ENCODE measurements around the gene ARSJ. TPM values are rescaled to one million over a fixed set of nuclear protein-coding genes. Genes with fewer than 3 reads are reported as not detected.

Gene ARSJ
- total RNA-seq, 5 donors from 2014 or later (not counting 1 experiment from before 2014, with no cell fraction given): 0.16 to 0.26 (median 0.20) TPM; not detected in 2

DNA sequence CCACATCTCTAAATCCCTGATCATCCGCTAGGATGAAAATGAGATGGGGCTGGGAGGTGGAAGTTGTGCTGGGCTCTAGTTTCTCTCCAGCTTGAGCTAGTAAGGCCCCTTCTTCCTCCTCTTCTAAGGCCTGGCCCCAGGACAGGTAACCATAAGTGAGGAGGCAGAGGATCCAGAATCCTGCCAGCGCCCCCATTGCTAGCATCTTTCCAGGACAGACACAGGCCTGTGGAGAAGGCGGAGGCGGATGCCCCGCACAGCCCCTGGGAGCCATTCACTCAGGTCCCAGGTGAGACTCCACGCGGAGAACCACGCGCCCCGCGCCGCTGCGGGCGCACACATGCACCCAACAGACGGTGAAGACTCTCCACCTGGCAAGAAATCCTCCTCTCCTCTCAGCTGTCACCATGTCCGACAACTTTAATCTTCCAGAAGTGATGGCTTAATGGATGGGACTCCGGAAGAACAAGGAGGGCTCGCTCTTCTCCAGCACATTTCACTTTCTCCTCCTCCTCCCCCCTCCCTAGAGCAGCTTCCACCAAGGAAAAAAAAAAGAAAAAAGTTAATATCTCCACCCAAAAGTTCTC is 793 bp downstream of the ARSJ start:
- no peaks in the 10 kb centered on the region for H3K36me3 Mint-ChIP-seq
- peaks cover 33 to 34% of the 10 kb centered on the region in 2 donors for H3K27me3 Mint-ChIP-seq
- WGBS (ENCODE audit: insufficient coverage): 90% methylated on average over 10 of the region's 18 CpGs
- Histone ChIP-seq H3K36me3 (ENCODE audit: control insufficient read depth in 2 of 2, extremely low read depth in 1 of 2, insufficient read depth in 1 of 2, low read length in 1 of 2) (no peaks in the 10 kb centered on the region), H3K27me3 (replicated peaks in 1 of 2; ENCODE audit: control insufficient read depth in 2 of 2, extremely low read depth in 1 of 2, insufficient read depth in 2 of 2, low read length in 1 of 2) (peaks cover 3 to 18% of the 10 kb centered on the region in 2 experiments), H3K4me1 (ENCODE audit: control insufficient read depth in 1 of 2, extremely low read depth in 1 of 2, insufficient read depth in 2 of 2, low read length in 2 of 2) (peaks cover 5 to 15% of the 10 kb centered on the region in 2 experiments), H3K27ac (ENCODE audit: low read length) (no peak overlapping the region), H3K4me3 (ENCODE audit: control insufficient read depth in 1 of 2, extremely low read depth in 1 of 2, low read length in 1 of 2) (peak overlapping the region; percentile 50 to 81), H3K9me3 (peaks cover 4% of the 10 kb centered on the region)
- no peak for DNase-seq
- ChIA-PET CTCF (no interaction called here), POLR2A (interaction anchor here in 1 of 2 donors (0.5 kb wide), 1 partner anchor 172 kb away, joined by 3 read pairs; no protein-coding TSS in a partner anchor)
- no peak for ATAC-seq (replicated peaks in 1 of 4)
- no peak overlapping the region for H3K27ac Mint-ChIP-seq
- H3K4me3 Mint-ChIP-seq: peak overlapping the region; percentile 75 to 81 (median 79)
- peaks cover 20 to 29% (median 25%) of the 10 kb centered on the region in 3 donors for H3K4me1 Mint-ChIP-seq
- peaks cover 0 to 9% (median 4%) of the 10 kb centered on the region in 3 donors for H3K9me3 Mint-ChIP-seq

DNA sequence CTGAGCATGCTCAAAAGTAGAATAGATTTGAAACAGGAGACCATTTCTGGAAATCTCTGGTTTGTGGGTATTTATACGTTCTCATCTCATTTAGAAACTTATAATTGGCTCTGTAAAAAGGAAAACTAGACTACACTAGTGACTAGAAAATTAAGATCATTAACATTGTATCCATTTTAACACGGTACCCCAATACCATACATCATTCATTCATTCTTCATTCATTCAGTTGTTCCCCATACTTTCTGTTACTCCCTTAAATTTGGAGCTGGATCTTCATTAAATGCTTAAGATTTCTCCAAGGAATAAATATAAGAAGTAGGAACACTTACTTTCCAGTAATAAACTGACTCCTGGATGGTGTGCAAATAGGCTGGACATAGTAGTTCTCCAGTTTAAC is 1.3 kb downstream of the ARSJ start:
- Mint-ChIP-seq H3K4me3 (no peak overlapping the region), H3K27me3 (peaks cover 33 to 34% of the 10 kb centered on the region in 2 donors)

DNA sequence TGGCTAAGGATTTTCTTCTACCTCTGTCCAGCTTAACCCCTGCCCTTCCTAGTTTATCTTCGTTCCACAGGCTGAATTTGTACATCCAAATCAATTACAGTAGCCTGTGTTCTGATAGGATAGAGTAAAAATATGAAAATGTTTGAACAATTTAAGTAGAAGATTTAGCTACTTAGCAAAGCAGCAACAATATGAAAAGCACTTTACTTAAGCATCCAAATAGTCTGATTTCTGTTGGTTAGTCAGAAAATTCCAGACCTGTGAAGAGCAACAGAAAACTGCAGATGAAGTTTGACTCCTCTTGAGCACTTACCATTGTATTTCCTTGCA is 2.0 kb downstream of the ARSJ start:
- Mint-ChIP-seq H3K36me3 (no peaks in the 10 kb centered on the region), H3K4me3 (no peak overlapping the region), H3K4me1 (peaks cover 20 to 29% (median 25%) of the 10 kb centered on the region in 3 donors), H3K9me3 (peaks cover 0 to 10% (median 4%) of the 10 kb centered on the region in 3 donors), H3K27ac (no peak overlapping the region), H3K27me3 (peaks cover 32 to 33% of the 10 kb centered on the region in 2 donors)
- DNase-seq: no peak
- no peak overlapping the region for H3K4me3 ChIP-seq (ENCODE audit: control insufficient read depth in 1 of 2, extremely low read depth in 1 of 2, low read length in 1 of 2)
- H3K27ac ChIP-seq (ENCODE audit: low read length): no peak overlapping the region
- ChIA-PET CTCF (no interaction called here), POLR2A (no interaction called here)
- ATAC-seq (replicated peaks in 1 of 4): no peak
- peaks cover 3 to 18% of the 10 kb centered on the region in 2 experiments for H3K27me3 ChIP-seq (replicated peaks in 1 of 2; ENCODE audit: control insufficient read depth in 2 of 2, extremely low read depth in 1 of 2, insufficient read depth in 2 of 2, low read length in 1 of 2)
- WGBS (ENCODE audit: insufficient coverage): no CpG with 5 or more reads among the region's 1 CpG
- H3K4me1 ChIP-seq (ENCODE audit: control insufficient read depth in 1 of 2, extremely low read depth in 1 of 2, insufficient read depth in 2 of 2, low read length in 2 of 2): peaks cover 5 to 15% of the 10 kb centered on the region in 2 experiments
- H3K9me3 ChIP-seq: peaks cover 4% of the 10 kb centered on the region
- no peaks in the 10 kb centered on the region for H3K36me3 ChIP-seq (ENCODE audit: control insufficient read depth in 2 of 2, extremely low read depth in 1 of 2, insufficient read depth in 1 of 2, low read length in 1 of 2)

More for the DNA sequence above, 1.3 kb downstream of the ARSJ start:
- Mint-ChIP-seq H3K4me1 (peaks cover 20 to 29% (median 25%) of the 10 kb centered on the region in 3 donors), H3K36me3 (no peaks in the 10 kb centered on the region), H3K9me3 (peaks cover 0 to 10% (median 4%) of the 10 kb centered on the region in 3 donors), H3K27ac (no peak overlapping the region)
- H3K27me3 ChIP-seq (replicated peaks in 1 of 2; ENCODE audit: control insufficient read depth in 2 of 2, extremely low read depth in 1 of 2, insufficient read depth in 2 of 2, low read length in 1 of 2): peaks cover 3 to 18% of the 10 kb centered on the region in 2 experiments
- no CpG with 5 or more reads among the region's 2 CpGs for WGBS (ENCODE audit: insufficient coverage)
- H3K27ac ChIP-seq (ENCODE audit: low read length): no peak overlapping the region
- H3K4me1 ChIP-seq (ENCODE audit: control insufficient read depth in 1 of 2, extremely low read depth in 1 of 2, insufficient read depth in 2 of 2, low read length in 2 of 2): peaks cover 5 to 15% of the 10 kb centered on the region in 2 experiments
- H3K36me3 ChIP-seq (ENCODE audit: control insufficient read depth in 2 of 2, extremely low read depth in 1 of 2, insufficient read depth in 1 of 2, low read length in 1 of 2): no peaks in the 10 kb centered on the region
- POLR2A ChIA-PET: no interaction called here
- no peak for DNase-seq
- ATAC-seq (replicated peaks in 1 of 4): no peak
- CTCF ChIA-PET: no interaction called here
- no peak overlapping the region for H3K4me3 ChIP-seq (ENCODE audit: control insufficient read depth in 1 of 2, extremely low read depth in 1 of 2, low read length in 1 of 2)
- H3K9me3 ChIP-seq: peaks cover 4% of the 10 kb centered on the region

DNA sequence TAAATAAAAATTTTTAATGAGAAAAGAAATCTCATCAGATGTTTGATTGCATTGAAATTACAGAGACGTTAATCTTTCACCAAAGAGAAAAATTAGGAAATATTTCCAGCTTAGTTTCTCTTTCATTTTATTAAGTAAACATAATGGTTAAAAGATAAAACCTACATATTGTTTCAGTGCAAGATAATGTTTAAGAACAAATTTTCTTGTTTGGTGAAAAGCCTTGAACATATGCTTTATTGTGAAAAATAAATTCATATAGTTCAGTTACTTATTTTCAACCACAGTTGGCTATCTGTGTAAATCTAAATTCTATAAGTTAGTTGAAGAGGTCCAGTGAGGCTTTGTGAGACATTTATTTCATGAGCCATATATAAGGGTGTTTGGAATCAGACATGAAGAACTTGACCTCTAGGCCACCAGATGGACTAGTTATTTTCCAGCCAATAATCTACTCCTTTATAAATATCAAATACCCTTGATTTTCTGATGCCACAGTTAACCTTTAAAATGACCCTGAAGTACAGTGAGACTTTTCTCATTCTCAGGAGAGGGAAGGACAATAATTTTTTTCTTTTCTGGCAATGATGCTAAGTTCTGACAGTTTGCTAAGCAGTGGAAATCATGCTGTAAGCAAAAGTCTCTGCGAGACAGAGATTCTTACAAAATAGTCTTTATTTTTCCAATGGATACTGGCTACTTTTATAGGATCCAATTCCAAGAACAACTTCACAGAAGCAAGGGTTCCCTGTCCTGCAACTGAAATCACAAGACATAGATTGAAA is 2.5 kb downstream of the ARSJ start:
- Histone ChIP-seq H3K4me1 (ENCODE audit: control insufficient read depth in 1 of 2, extremely low read depth in 1 of 2, insufficient read depth in 2 of 2, low read length in 2 of 2) (peaks cover 5 to 15% of the 10 kb centered on the region in 2 experiments), H3K36me3 (ENCODE audit: control insufficient read depth in 2 of 2, extremely low read depth in 1 of 2, insufficient read depth in 1 of 2, low read length in 1 of 2) (no peaks in the 10 kb centered on the region), H3K27me3 (replicated peaks in 1 of 2; ENCODE audit: control insufficient read depth in 2 of 2, extremely low read depth in 1 of 2, insufficient read depth in 2 of 2, low read length in 1 of 2) (peaks cover 3 to 18% of the 10 kb centered on the region in 2 experiments), H3K4me3 (ENCODE audit: control insufficient read depth in 1 of 2, extremely low read depth in 1 of 2, low read length in 1 of 2) (no peak overlapping the region), H3K9me3 (peaks cover 4% of the 10 kb centered on the region), H3K27ac (ENCODE audit: low read length) (no peak overlapping the region)
- H3K9me3 Mint-ChIP-seq: peaks cover 0 to 10% (median 4%) of the 10 kb centered on the region in 3 donors
- ChIA-PET CTCF (no interaction called here), POLR2A (no interaction called here)
- H3K4me1 Mint-ChIP-seq: peaks cover 20 to 29% (median 25%) of the 10 kb centered on the region in 3 donors
- DNase-seq: no peak
- ATAC-seq (replicated peaks in 1 of 4): no peak
- H3K36me3 Mint-ChIP-seq: no peaks in the 10 kb centered on the region
- no peak overlapping the region for H3K27ac Mint-ChIP-seq
- peaks cover 29 to 32% of the 10 kb centered on the region in 2 donors for H3K27me3 Mint-ChIP-seq
- H3K4me3 Mint-ChIP-seq: no peak overlapping the region
- 100% methylated on average over 1 of the region's 2 CpGs for WGBS (ENCODE audit: insufficient coverage)

DNA sequence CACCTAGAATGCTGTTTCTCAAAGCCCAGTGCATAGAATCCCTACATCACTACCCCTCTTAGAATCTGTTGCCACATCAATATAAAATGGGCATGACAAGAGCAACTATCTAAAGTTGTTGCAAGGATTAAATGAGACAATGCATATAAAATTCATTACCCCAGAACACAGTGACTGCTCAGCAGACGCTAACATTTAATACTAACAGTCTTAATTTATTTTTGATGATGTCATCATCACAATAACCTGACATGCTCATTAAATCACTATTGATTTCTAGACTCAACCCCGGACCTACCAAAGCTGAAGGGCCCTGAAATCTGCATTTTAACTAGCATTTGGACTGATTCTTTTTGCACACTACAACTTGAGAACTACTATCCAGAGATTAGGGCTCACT is 3.9 kb downstream of the ARSJ start:
- Mint-ChIP-seq H3K36me3 (no peaks in the 10 kb centered on the region), H3K4me1 (peaks cover 19 to 26% (median 24%) of the 10 kb centered on the region in 3 donors), H3K9me3 (peaks cover 0 to 10% (median 4%) of the 10 kb centered on the region in 3 donors), H3K27me3 (peaks cover 18 to 21% of the 10 kb centered on the region in 2 donors), H3K27ac (no peak overlapping the region), H3K4me3 (no peak overlapping the region)
- peaks cover 4% of the 10 kb centered on the region for H3K9me3 ChIP-seq
- ATAC-seq (replicated peaks in 1 of 4) (no peak), DNase-seq (no peak)
- H3K4me3 ChIP-seq (ENCODE audit: control insufficient read depth in 1 of 2, extremely low read depth in 1 of 2, low read length in 1 of 2): no peak overlapping the region
- peaks cover 5 to 15% of the 10 kb centered on the region in 2 experiments for H3K4me1 ChIP-seq (ENCODE audit: control insufficient read depth in 1 of 2, extremely low read depth in 1 of 2, insufficient read depth in 2 of 2, low read length in 2 of 2)
- H3K27ac ChIP-seq (ENCODE audit: low read length): no peak overlapping the region
- POLR2A ChIA-PET: no interaction called here
- WGBS (ENCODE audit: insufficient coverage): 100% methylated on average over 1 of the region's 2 CpGs
- no peaks in the 10 kb centered on the region for H3K36me3 ChIP-seq (ENCODE audit: control insufficient read depth in 2 of 2, extremely low read depth in 1 of 2, insufficient read depth in 1 of 2, low read length in 1 of 2)
- CTCF ChIA-PET: no interaction called here
- H3K27me3 ChIP-seq (replicated peaks in 1 of 2; ENCODE audit: control insufficient read depth in 2 of 2, extremely low read depth in 1 of 2, insufficient read depth in 2 of 2, low read length in 1 of 2): peaks cover 0 to 16% of the 10 kb centered on the region in 2 experiments

DNA sequence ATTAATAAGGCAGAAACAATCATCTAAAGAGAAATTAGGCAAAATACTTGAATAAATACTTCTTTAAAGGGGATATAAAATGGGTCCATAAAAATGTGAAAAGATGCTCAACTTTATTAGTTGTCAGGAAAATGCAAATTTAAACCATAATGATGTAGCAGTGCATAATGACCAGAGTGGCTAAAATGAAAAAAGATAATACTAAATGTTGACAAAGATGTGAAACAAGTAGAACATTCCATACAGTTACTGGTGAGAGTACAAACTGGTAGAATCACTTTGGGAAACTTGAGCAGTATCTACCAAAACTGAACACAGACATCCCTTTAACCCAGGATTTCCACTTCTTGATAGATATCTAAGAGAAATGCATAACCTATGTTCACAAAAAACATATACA is 5.0 kb downstream of the ARSJ start:
- Mint-ChIP-seq H3K4me1 (peaks cover 8 to 15% (median 13%) of the 10 kb centered on the region in 3 donors), H3K27me3 (peaks cover 11 to 16% of the 10 kb centered on the region in 2 donors), H3K36me3 (no peaks in the 10 kb centered on the region), H3K27ac (no peak overlapping the region), H3K9me3 (peaks cover 0 to 10% (median 4%) of the 10 kb centered on the region in 3 donors), H3K4me3 (no peak overlapping the region)
- Histone ChIP-seq H3K27ac (ENCODE audit: low read length) (no peak overlapping the region), H3K4me1 (ENCODE audit: control insufficient read depth in 1 of 2, extremely low read depth in 1 of 2, insufficient read depth in 2 of 2, low read length in 2 of 2) (peaks cover 3 to 6% of the 10 kb centered on the region in 2 experiments), H3K36me3 (ENCODE audit: control insufficient read depth in 2 of 2, extremely low read depth in 1 of 2, insufficient read depth in 1 of 2, low read length in 1 of 2) (no peaks in the 10 kb centered on the region), H3K27me3 (replicated peaks in 1 of 2; ENCODE audit: control insufficient read depth in 2 of 2, extremely low read depth in 1 of 2, insufficient read depth in 2 of 2, low read length in 1 of 2) (peaks cover 0 to 12% of the 10 kb centered on the region in 2 experiments), H3K4me3 (ENCODE audit: control insufficient read depth in 1 of 2, extremely low read depth in 1 of 2, low read length in 1 of 2) (no peak overlapping the region), H3K9me3 (peaks cover 4% of the 10 kb centered on the region)
- ChIA-PET CTCF (no interaction called here), POLR2A (no interaction called here)
- no peak for ATAC-seq (replicated peaks in 1 of 4)
- DNase-seq: no peak

Measured in T-cell (primary cell).